K562 (cell line): ENCODE data around the gene MFSD6. TPM values are rescaled to one million over a fixed set of nuclear protein-coding genes. Genes with fewer than 3 reads are reported as not detected.

ENCODE experiments used
- BMI1 ChIP-seq: fragments of 150-350 bp; IDR thresholded peaks from 2 replicates; pipeline ENCODE4 v1.6.1; 2014; ENCODE audit warnings: low read length
- GABPA ChIP-seq: fragments of 200-800 bp; sonication (Bioruptor generic); conservative IDR thresholded peaks from 2 replicates; pipeline ENCODE4 v1.6.1; 2016; ENCODE audit warnings: low read depth, missing genetic modification characterization, missing compliant biosample characterization
- REST ChIP-seq, 2 experiments: fragments of 450-650 bp; formaldehyde crosslinking in 1 of 2; IDR thresholded peaks; 2 replicates each; pipeline versions ENCODE4 v1.4.0 to v1.6.1; 2014 to 2020; ENCODE audit warnings: mild to moderate bottlenecking in 2 of 2, borderline replicate concordance in 1 of 2, low read depth in 1 of 2
- STAT5B ChIP-seq: fragments of 250-450 bp; sonication (Bioruptor Pico); IDR thresholded peaks from 2 replicates; pipeline ENCODE4 v1.8.0; 2021; ENCODE audit warnings: mild to moderate bottlenecking, inconsistent platforms
- TCF15 ChIP-seq: fragments of 250-450 bp; sonication (Bioruptor Pico); IDR thresholded peaks from 2 replicates; pipeline ENCODE4 v1.8.0; 2022; ENCODE audit warnings: moderate library complexity, mild to moderate bottlenecking, inconsistent platforms
- ZFP91 ChIP-seq: sonication (generic); formaldehyde crosslinking; IDR thresholded peaks from 2 replicates; pipeline ENCODE4 v1.8.0; 2022; ENCODE audit warnings: mild to moderate bottlenecking, missing genetic modification reagents
- ZNF584 ChIP-seq: fragments of 200-800 bp; sonication (Bioruptor generic); IDR thresholded peaks from 2 replicates; pipeline ENCODE4 v1.6.1; 2016; ENCODE audit warnings: low read depth, mild to moderate bottlenecking, missing genetic modification characterization, missing compliant biosample characterization
- polyA plus RNA-seq, 8 experiments: library from polyadenylated mRNA; depleted of rRNA in 4 of 8; stranded (reverse) in 5 of 8; unstranded in 3 of 8; fragments of >200 nt; fragmentation: Nextera tagmentation in 2 of 8; fragmentation: Illumina TruSeq in 1 of 8; extraction: Ambion mirVana in 2 of 8; extraction: Trizol in 1 of 8; gene quantifications; 2 replicates each; pipeline versions ENCODE4 v1.2.1 to v1.2.3, GENCODE V29; 2011 to 2014; ENCODE audit warnings: inconsistent platforms in 1 of 8, missing spikeins in 1 of 8
- total RNA-seq, 7 experiments: library from RNA; depleted of rRNA in 6 of 7; stranded (reverse); fragments of >200 nt in 6 of 7; fragmentation: Illumina TruSeq in 2 of 7; extraction: Trizol in 2 of 7; gene quantifications; 2 replicates each; pipeline versions ENCODE4 v1.2.1 to v1.2.3, GENCODE V29; 2011 to 2021; ENCODE audit warnings: low replicate concordance in 1 of 7
- TF ChIP-seq, protein P1 (sequence below): fragments of 250-450 bp; sonication (Bioruptor Pico); IDR thresholded peaks from 2 replicates; pipeline ENCODE4 v1.9.0; 2021; ENCODE audit warnings: mild to moderate bottlenecking, inconsistent platforms
- TF ChIP-seq, protein P2 (sequence below): fragments of 250-450 bp; sonication (Bioruptor Pico); IDR thresholded peaks from 2 replicates; pipeline ENCODE4 v1.8.0; 2022; ENCODE audit warnings: inconsistent platforms, mild to moderate bottlenecking, moderate library complexity, borderline replicate concordance
- TF ChIP-seq, protein P3 (sequence below): sonication (generic); formaldehyde crosslinking; IDR thresholded peaks from 2 replicates; pipeline ENCODE4 v1.8.0; 2022; ENCODE audit warnings: mild to moderate bottlenecking, missing genetic modification reagents

Gene MFSD6
- total and polyA plus RNA-seq, 9 of the 15 experiments (the other 6 are each of a cell fraction or from before 2014, with no cell fraction given): 1.1 to 7.9 (median 4.4) TPM

DNA sequence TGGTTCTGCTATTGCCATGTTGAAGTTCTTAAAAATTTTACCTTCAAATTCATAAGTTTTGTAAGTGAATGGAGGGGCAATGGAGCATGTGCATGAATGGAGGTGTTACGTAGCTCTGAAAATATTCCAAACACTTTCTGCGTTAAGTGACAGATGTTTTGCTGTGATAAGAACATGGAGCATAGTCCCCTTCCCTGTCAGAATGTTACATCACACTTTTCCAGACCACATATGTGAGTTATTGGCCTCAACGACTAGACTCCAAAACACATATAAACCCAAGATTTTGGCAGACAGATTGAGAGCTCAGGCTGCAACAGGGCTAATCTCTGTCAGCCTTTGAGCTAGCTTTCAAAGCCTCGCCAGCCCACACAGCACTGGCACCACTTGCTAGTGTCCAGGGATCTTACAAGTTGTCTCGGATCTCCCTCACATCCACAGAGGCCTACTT, 27.2 kb upstream of the MFSD6 start (continued):
- TF ChIP-seq ZFP91 (no peak), GABPA (tag) (no peak), ZNF584 (CRISPR knock-in tag) (0 out of 2 replicates have a peak, but pooled peaks have one; percentile 78), STAT5B (CRISPR knock-in tag) (no peak), BMI1 (no peak), TCF15 (CRISPR knock-in tag) (no peak), REST (IDR thresholded peaks at IDR 0.05; ENCODE audit: borderline replicate concordance) (no peak), REST (CRISPR knock-in tag; IDR thresholded peaks at IDR 0.05; ENCODE audit: low read depth) (no peak)
- TF ChIP-seq, protein P1, sequence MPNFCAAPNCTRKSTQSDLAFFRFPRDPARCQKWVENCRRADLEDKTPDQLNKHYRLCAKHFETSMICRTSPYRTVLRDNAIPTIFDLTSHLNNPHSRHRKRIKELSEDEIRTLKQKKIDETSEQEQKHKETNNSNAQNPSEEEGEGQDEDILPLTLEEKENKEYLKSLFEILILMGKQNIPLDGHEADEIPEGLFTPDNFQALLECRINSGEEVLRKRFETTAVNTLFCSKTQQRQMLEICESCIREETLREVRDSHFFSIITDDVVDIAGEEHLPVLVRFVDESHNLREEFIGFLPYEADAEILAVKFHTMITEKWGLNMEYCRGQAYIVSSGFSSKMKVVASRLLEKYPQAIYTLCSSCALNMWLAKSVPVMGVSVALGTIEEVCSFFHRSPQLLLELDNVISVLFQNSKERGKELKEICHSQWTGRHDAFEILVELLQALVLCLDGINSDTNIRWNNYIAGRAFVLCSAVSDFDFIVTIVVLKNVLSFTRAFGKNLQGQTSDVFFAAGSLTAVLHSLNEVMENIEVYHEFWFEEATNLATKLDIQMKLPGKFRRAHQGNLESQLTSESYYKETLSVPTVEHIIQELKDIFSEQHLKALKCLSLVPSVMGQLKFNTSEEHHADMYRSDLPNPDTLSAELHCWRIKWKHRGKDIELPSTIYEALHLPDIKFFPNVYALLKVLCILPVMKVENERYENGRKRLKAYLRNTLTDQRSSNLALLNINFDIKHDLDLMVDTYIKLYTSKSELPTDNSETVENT (CRISPR knock-in tag): no peak
- TF ChIP-seq, protein P2, sequence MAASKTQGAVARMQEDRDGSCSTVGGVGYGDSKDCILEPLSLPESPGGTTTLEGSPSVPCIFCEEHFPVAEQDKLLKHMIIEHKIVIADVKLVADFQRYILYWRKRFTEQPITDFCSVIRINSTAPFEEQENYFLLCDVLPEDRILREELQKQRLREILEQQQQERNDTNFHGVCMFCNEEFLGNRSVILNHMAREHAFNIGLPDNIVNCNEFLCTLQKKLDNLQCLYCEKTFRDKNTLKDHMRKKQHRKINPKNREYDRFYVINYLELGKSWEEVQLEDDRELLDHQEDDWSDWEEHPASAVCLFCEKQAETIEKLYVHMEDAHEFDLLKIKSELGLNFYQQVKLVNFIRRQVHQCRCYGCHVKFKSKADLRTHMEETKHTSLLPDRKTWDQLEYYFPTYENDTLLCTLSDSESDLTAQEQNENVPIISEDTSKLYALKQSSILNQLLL (CRISPR knock-in tag): no peak
- TF ChIP-seq, protein P3, sequence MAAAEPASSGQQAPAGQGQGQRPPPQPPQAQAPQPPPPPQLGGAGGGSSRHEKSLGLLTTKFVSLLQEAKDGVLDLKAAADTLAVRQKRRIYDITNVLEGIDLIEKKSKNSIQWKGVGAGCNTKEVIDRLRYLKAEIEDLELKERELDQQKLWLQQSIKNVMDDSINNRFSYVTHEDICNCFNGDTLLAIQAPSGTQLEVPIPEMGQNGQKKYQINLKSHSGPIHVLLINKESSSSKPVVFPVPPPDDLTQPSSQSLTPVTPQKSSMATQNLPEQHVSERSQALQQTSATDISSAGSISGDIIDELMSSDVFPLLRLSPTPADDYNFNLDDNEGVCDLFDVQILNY (CRISPR knock-in tag): no peak
